H1 (cell line): ENCODE measurements around the gene AAMP. TPM values are rescaled to one million over a fixed set of nuclear protein-coding genes. Genes with fewer than 3 reads are reported as not detected.

Experiments
- EGR1 ChIP-seq: IDR thresholded peaks from 2 replicates; pipeline ENCODE4 v1.6.1; 2011; ENCODE audit warnings: low read depth, low read length, borderline replicate concordance
- RAD21 ChIP-seq, 2 experiments: IDR thresholded peaks in 1 of 2; conservative IDR thresholded peaks in 1 of 2; 2 replicates each; pipeline ENCODE4 v1.6.1; 2011; ENCODE audit warnings: low read depth in 2 of 2, low read length in 2 of 2, improper control_type of control experiment in 1 of 2, inconsistent platforms in 1 of 2, mild to moderate bottlenecking in 1 of 2, moderate library complexity in 1 of 2
- polyA plus RNA-seq, 7 experiments: library from polyadenylated mRNA; depleted of rRNA in 3 of 7; stranded (reverse) in 5 of 7; unstranded in 2 of 7; fragments of >200 nt in 5 of 7; fragments of 200-250 nt in 2 of 7; gene quantifications; 1 replicate in 5 of 7; 2 replicates in 1 of 7; 4 replicates in 1 of 7; pipeline versions ENCODE4 v1.2.1 to v1.2.3, GENCODE V29; 2011 to 2013; ENCODE audit warnings: missing spikeins in 2 of 7, mixed read lengths in 2 of 7
- total RNA-seq: library from RNA; stranded (reverse); fragmentation: NEBNext Ultra II Directional; extraction: Animal tissue kit (Norgen Biotek cat#: 25700); gene quantifications from 2 replicates; pipeline ENCODE4 v1.2.1, GENCODE V29; 2021

Gene AAMP
- total and polyA plus RNA-seq, 2 of the 8 experiments (the other 6 are each of a cell fraction or from before 2014, with no cell fraction given) = 119 to 125 TPM

DNA sequence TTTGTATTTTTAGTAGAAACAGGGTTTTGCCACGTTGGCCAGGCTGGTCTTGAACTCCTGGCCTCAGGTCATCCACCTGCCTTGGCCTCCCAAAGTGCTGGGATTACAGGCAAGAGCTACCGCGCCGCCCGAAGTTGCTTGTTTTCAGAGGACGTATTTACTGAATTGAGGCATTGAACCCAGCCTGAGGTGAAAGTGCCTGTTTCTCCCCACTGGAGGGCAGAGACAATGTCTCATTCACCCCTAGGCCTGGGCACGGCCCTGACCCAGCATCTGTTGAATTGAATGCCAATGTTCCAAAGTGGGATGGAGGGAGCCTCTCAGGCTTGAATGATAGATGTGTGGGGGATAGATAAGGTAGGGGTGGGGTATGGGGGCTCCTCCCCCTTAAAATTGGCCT is 26.9 kb upstream of the AAMP start (continued):
- peak in 1 of 2 experiments; percentile 14; a peak in 1 of 4 replicates for TF ChIP-seq RAD21 (IDR thresholded peaks at IDR 0.05 in 1 of 2, conservative IDR thresholded peaks at IDR 0.05 in 1 of 2; ENCODE audit: low read depth in 2 of 2, low read length in 2 of 2)
- TF ChIP-seq EGR1 = no peak
